Uterus (tissue), 4 donors: ENCODE measurements around the gene CARNS1. TPM values are rescaled to one million over a fixed set of nuclear protein-coding genes. Genes with fewer than 3 reads are reported as not detected.
A peak's percentile ranks its signal among the peaks of the same experiment; 100 is the strongest.

Experiments used
- DNase-seq, 2 donors: peaks; one replicate each; pipeline ENCODE4 v3.0.0-alpha.2; 2019 to 2020
- H3K27ac ChIP-seq, 2 donors: fragments of 200-600 bp; sonication (generic); 1 replicate in 1 of 2; 2 replicates in 1 of 2; pipeline ENCODE4 v1.5.1; 2016 to 2018
- H3K27me3 ChIP-seq, 2 donors: fragments of 200-600 bp; sonication (generic); one replicate each; pipeline ENCODE4 v1.5.1; 2018 to 2019; ENCODE audit warnings: control low read depth in 1 of 2
- H3K36me3 ChIP-seq, 2 donors: fragments of 200-600 bp; sonication (generic); one replicate each; pipeline ENCODE4 v1.5.1; 2019; ENCODE audit warnings: control low read depth in 1 of 2
- H3K4me1 ChIP-seq, 2 donors: fragments of 200-600 bp; sonication (generic); one replicate each; pipeline ENCODE4 v1.5.1; 2018 to 2019; ENCODE audit warnings: control low read depth in 1 of 2
- H3K4me3 ChIP-seq, 2 donors: fragments of 200-600 bp; sonication (generic); 1 replicate in 1 of 2; 2 replicates in 1 of 2; pipeline ENCODE4 v1.5.1; 2018 to 2019; ENCODE audit warnings: mild to moderate bottlenecking in 1 of 2
- H3K9me3 ChIP-seq, 2 donors: fragments of 200-600 bp; sonication (generic); one replicate each; pipeline ENCODE4 v1.5.1; 2019; ENCODE audit warnings: control low read depth in 1 of 2
- CTCF ChIP-seq, 4 experiments: fragments of 200-600 bp in 2 of 4; fragments of 450-650 bp in 2 of 4; sonication (generic) in 2 of 4; IDR thresholded peaks; one replicate each; pipeline ENCODE4 v1.5.1; 2016 to 2019; ENCODE audit warnings: antibody characterized with exemption in 4 of 4, mild to moderate bottlenecking in 2 of 4, moderate library complexity in 1 of 4
- POLR2A ChIP-seq, 2 donors: fragments of 450-650 bp; IDR thresholded peaks; one replicate each; pipeline ENCODE4 v1.6.1; 2016; ENCODE audit warnings: antibody characterized with exemption in 2 of 2, mild to moderate bottlenecking in 1 of 2, moderate library complexity in 1 of 2
- intact Hi-C: fragments of 100-400 bp; cut with DNase I; formaldehyde crosslinking; loops from one replicate; pipeline ENCODE4 v1.15.1; 2023; ENCODE audit warnings: low total_unique reads
- total RNA-seq, 4 donors: library from RNA; depleted of rRNA in 3 of 4; stranded (reverse); fragments of >200 nt in 3 of 4; gene quantifications; one replicate each; pipeline versions ENCODE4 v1.1.0 to v1.2.4, GENCODE V29; 2014 to 2023
- donor health status: DM: yes; HTN: yes; CAD: no.

The CARNS1 gene
- total RNA-seq, 4 donors from 2014 or later: 0.76 to 3.3 TPM; not detected in 2

GRCh38 chr11:67367761-67368227 is 47.7 kb upstream of the CARNS1 start:
- no peak for TF ChIP-seq CTCF (IDR thresholded peaks at IDR 0.05)
- no peak for TF ChIP-seq POLR2A (IDR thresholded peaks at IDR 0.05)
- H3K9me3 ChIP-seq: no peaks in the 10 kb centered on the region
- no peaks in the 10 kb centered on the region for H3K27me3 ChIP-seq
- H3K4me1 ChIP-seq: peaks cover 5 to 16% of the 10 kb centered on the region in 2 donors
- no peaks in the 10 kb centered on the region for H3K36me3 ChIP-seq
- DNase-seq: peak in 1 of 2 donors; percentile 27
- H3K4me3 ChIP-seq: no peak overlapping the region
- intact Hi-C loops: no loop called here
- peak overlapping the region; percentile 92 to 99 for H3K27ac ChIP-seq

GRCh38 chr11:67368621-67369020 is 46.9 kb upstream of the CARNS1 start:
- H3K27me3 ChIP-seq: no peaks in the 10 kb centered on the region
- no peaks in the 10 kb centered on the region for H3K36me3 ChIP-seq
- no peak for TF ChIP-seq CTCF (IDR thresholded peaks at IDR 0.05)
- TF ChIP-seq POLR2A (IDR thresholded peaks at IDR 0.05): no peak
- no peak for DNase-seq
- no peaks in the 10 kb centered on the region for H3K9me3 ChIP-seq
- H3K4me1 ChIP-seq: peaks cover 5 to 16% of the 10 kb centered on the region in 2 donors
- H3K4me3 ChIP-seq: no peak overlapping the region
- intact Hi-C loops: no loop called here
- peak overlapping the region; percentile 92 to 99 for H3K27ac ChIP-seq

- TF ChIP-seq CTCF (IDR thresholded peaks at IDR 0.05) (no peak), POLR2A (IDR thresholded peaks at IDR 0.05) (no peak)
- Histone ChIP-seq H3K36me3 (no peaks in the 10 kb centered on the region), H3K27ac (peak overlapping the region; percentile 92 to 99)
These were observed 46.2 kb upstream of the CARNS1 start for GRCh38 chr11:67369275-67369674.

GRCh38 chr11:67369801-67370284 is 45.6 kb upstream of the CARNS1 start:
- DNase-seq: peak; percentile 63 to 86
- peak overlapping the region; percentile 92 to 99 for H3K27ac ChIP-seq
- peak overlapping the region; percentile 6 to 17 for H3K4me3 ChIP-seq
- TF ChIP-seq POLR2A (IDR thresholded peaks at IDR 0.05) (peak; percentile 37 to 39), CTCF (IDR thresholded peaks at IDR 0.05) (no peak)
- no peaks in the 10 kb centered on the region for H3K27me3 ChIP-seq
- H3K9me3 ChIP-seq: no peaks in the 10 kb centered on the region
- peaks cover 5 to 14% of the 10 kb centered on the region in 2 donors for H3K4me1 ChIP-seq
- intact Hi-C loops: no loop called here
- no peaks in the 10 kb centered on the region for H3K36me3 ChIP-seq

More at GRCh38 chr11:67369275-67369674, 46.2 kb upstream of the CARNS1 start:
- Histone ChIP-seq H3K9me3 (no peaks in the 10 kb centered on the region), H3K4me1 (peaks cover 5 to 16% of the 10 kb centered on the region in 2 donors), H3K4me3 (no peak overlapping the region), H3K27me3 (no peaks in the 10 kb centered on the region)
- DNase-seq: no peak
- intact Hi-C loops: no loop called here

GRCh38 chr11:67370351-67371076 is 45.0 kb upstream of the CARNS1 start:
- H3K27me3 ChIP-seq: no peaks in the 10 kb centered on the region
- peak overlapping the region; percentile 6 to 17 for H3K4me3 ChIP-seq
- TF ChIP-seq POLR2A (IDR thresholded peaks at IDR 0.05): no peak
- TF ChIP-seq CTCF (IDR thresholded peaks at IDR 0.05): no peak
- peaks cover 0 to 8% of the 10 kb centered on the region in 2 donors for H3K4me1 ChIP-seq
- no peaks in the 10 kb centered on the region for H3K36me3 ChIP-seq
- no peaks in the 10 kb centered on the region for H3K9me3 ChIP-seq
- H3K27ac ChIP-seq: peak overlapping the region; percentile 92 to 99
- intact Hi-C loops: no loop called here
- DNase-seq: peak; percentile 21 to 58
